ENCODE measurements around the gene RNFT2.
"Not testable (repeated sequence)": the region's sequence is repeated elsewhere in the genome, so short reads cannot be mapped to it uniquely, and the experiment has no call there.

RNFT2 gene

DNA sequence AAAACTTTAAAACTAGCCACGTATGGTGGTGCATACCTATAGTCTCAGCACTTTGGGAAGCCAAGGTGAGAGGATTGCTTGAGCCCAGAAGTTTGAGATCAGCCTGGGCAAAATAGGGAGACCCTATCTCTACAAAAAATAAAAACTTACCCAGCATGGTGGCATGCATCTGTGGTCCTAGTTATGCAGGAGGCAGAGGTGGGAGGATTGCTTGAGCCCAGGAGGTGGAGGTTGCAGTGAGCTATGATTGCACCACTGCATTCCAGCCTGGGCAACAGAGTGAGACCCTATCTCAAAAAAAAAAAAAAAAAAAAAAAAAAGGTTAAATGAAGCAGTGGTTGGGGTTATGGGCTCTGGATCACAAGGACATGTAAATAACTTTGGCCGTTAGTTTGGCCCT is 4.7 kb downstream of the RNFT2 start:
- in situ Hi-C loops (cut with HindIII; ENCODE audit: low sequenced_read_pairs): not testable (repeated sequence)

DNA sequence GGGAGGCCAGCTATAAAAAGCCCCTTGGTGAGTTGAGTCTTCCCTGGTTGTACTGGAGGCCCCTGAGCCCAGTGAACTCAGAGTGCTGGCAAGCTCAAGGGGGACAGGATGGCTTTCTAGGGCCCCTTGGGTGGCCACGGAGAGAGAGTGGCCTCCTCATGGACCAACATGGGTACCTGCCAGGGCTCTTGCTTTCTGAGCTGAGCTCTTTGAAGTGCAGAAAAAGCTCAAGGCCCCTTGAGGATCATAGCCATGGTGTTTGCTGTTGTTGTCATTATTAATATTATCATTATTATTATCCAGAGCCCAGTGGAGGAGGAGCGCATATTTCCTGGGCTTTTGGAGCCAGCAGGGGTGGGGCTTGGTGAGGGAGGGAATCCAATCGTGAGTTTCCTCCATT is 6.7 kb downstream of the RNFT2 start:
- in situ Hi-C loops (cut with HindIII; ENCODE audit: low sequenced_read_pairs): no loop called here

DNA sequence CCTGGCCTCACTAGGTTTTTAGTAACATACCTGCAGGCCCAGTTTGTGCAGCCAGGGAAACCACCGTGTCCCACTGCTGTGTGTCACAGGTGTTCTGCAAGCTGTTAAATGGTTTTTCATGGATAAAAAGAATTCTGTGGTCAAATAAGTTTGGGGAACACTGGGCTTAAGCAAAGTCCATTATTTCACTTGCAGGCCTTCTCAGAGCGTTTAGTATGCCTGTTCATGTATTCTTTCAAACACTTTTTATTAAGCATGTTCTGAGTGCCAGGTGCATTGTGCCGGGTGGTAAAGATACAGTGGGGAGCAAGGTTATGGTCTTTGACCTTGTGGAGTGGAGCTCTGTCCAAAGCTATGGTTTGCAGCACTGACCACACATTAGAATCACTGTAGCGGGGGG is 7.4 kb downstream of the RNFT2 start:
- in situ Hi-C loops (cut with HindIII; ENCODE audit: low sequenced_read_pairs): no loop called here

DNA sequence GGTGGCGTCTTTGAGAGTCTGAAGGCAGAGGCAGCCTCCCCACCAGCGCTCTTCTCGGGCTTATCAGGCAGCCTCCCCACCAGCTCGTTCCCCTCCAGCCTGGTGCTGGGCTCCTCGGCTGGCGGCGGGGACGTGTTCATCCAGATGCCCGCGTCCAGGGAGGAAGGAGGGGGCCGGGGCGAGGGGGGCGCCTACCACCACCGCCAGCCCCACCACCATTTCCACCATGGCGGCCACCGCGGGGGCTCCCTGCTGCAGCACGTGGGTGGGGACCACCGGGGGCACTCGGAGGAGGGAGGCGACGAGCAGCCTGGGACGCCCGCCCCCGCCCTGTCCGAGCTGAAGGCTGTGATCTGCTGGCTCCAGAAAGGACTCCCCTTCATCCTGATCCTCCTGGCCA is 11.8 kb downstream of the RNFT2 start:
- in situ Hi-C loops (cut with HindIII; ENCODE audit: low sequenced_read_pairs): no loop called here

DNA sequence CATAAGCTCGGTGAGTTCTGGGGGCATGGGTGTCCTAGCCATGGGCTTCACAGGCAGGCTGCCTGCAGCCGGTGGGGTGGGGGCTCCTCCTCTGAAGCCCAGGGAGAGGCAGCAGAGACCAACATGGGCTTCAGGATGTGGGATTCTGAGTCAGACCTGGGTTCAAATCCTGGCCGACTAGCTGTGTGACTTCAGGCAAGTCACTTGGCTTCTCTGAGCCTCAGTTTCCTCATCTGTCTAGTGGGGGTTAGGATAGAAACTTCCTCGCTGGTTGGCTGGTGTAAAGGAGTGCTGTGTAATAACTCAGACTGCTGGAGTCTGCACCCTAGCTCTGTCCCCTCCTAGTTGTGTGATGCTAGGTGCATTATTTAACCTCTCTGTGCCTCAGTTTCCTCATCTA is 12.2 kb downstream of the RNFT2 start:
- in situ Hi-C loops (cut with HindIII; ENCODE audit: low sequenced_read_pairs): no loop called here

DNA sequence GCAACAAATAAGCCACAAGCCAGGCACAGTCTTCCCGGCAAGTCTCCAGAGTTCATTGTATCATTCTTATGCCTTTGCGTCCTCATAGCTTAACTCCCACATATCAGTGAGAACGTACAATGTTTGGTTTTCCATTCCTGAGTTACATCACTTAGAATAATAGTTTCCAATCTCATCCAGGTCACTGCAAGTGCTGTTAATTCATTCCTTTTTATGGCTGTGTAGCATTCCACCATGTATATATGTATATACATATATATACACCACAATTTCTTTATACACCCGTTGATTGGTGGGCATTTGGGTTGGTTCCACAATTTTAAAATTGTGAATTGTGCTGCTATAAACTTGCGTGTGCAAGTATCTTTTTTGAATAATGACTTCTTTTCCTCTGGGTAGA is 16.0 kb downstream of the RNFT2 start:
- in situ Hi-C loops (cut with HindIII; ENCODE audit: low sequenced_read_pairs): not testable (repeated sequence)

DNA sequence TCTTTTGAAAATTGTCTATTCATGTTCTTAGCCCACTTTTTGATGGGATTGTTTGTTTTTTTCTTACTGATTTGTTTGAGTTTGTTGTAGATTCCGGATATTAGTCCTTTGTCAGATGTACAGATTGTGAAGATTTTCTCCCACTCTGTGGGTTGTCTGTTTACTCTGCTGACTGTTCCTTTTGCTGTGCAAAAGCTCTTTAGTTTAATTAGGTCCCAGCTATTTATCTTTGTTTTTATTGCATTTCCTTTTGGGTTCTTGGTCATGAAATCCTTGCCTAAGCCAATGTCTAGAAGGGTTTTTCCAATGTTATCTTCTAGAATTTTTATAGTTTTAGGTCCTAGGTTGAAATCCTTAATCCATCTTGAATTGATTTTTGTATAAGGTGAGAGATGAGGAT is 16.7 kb downstream of the RNFT2 start:
- in situ Hi-C loops (cut with HindIII; ENCODE audit: low sequenced_read_pairs): not testable (repeated sequence)

DNA sequence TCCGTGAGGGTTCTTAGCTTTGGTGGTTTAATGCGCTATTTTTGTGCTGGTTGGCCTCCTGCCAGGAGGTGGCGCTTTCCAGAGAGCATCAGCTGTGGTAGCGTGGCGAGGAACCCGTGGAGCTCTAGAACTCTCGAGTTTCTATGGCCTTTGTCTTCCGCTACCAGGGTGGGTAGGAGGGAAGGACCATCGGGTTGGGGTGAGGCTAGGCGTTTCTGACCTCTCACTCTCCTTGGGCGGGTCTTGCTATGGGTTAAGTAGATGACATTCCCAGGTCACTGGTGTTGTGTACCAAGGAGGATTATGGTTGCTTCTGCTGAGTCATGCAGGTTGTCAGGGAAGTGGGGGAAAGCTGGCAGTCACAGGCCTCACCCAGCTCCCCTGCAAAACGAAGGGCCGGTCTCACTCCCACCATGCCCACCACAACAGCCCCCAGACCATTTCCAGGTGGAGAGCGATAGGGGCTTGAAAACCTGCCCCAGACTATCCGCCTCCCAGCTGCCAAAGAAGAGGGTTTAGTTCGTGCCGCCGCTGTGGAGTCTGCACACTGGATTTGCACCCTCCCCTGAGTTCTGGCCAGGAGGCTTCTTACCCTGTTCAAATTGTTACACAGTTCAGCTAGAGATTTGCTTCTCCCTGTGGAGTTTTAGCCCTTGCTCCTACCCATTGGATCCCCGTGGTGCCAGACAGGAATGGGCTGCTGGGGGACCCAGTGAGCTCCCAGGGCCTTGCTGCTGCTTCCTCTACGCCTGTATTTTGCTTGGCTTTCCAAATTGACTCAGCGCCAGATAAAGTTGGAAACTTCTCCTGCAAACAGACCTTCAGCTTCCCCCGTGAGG is 21.9 kb downstream of the RNFT2 start:
- in situ Hi-C loops (cut with HindIII; ENCODE audit: low sequenced_read_pairs): no loop called here

DNA sequence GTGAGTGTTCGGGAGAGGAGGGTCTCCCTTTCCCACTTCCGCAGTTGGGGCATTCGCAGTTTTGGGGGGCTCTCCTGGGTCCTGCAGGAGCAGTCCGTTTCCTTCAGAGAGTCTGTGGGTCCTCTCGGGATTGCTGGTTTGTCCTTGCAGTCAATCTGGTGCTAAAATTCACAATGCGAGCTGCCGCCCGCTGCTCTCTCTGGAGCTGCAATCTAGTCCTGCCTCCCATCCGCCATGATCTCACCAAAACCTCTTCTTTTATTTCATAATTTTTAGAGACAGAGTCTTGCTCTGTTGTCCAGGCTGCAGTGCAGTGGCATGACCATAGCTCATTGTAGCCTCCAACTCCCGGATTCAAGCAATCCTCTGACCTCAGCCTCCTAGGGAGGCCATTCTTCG is 22.5 kb downstream of the RNFT2 start:
- in situ Hi-C loops (cut with HindIII; ENCODE audit: low sequenced_read_pairs): no loop called here

DNA sequence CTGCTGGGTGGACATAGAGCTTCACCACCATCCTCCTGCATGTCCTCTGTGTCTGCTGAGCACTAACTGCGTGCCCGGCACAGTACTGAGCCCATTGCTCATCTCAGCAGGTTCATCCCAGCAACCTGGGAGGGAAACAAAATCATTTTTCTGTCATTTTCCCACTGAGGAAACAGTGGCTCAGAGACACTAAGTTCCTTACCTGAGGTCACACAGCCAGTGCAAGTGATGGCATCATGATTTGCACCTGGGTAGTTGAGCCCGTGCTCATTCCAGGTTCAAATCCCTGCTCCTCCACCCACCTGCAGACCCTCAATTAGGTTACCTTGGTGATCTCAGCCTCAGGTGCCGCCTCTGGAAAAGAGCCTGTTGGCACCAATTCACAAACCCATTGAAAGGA is 23.4 kb downstream of the RNFT2 start:
- in situ Hi-C loops (cut with HindIII; ENCODE audit: low sequenced_read_pairs): no loop called here

DNA sequence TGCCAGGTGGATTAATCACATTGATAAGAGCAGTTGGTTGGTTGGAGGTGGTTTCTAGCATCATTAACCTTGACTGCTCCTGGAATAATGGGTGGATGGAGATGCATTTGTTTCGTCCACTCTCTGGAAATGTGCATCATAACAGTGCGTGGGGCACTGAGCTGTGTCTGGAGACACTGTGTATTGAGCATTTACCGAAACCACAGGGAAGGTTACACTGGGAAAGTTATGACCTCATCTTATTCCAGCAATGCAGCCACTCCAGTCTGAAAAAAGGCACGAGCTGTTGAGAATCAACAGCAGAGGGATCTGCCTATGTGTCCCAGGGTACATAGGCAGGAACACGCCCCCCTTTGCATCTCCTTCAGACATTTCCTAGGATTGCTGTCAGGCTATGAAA is 27.2 kb downstream of the RNFT2 start:
- in situ Hi-C loops (cut with HindIII; ENCODE audit: low sequenced_read_pairs): no loop called here

DNA sequence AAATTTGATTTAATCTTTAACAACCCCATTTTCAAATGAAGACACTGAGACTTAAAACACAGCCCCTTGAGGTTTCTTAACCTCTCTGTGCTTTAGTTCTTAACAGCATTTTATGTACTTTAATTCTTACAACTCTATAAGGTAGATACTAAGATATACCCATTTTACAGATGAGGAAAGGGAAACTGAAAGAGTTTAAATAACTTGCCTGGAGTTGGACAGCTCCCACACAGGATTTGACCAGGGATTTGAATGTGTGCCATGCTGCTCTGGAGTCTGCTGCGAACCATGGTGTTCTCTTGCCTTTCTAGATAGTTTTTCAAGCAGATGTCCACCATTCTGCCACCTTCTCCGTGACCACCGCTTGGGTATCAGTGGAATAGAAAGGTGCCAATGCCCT is 28.2 kb downstream of the RNFT2 start:
- in situ Hi-C loops (cut with HindIII; ENCODE audit: low sequenced_read_pairs): no loop called here

DNA sequence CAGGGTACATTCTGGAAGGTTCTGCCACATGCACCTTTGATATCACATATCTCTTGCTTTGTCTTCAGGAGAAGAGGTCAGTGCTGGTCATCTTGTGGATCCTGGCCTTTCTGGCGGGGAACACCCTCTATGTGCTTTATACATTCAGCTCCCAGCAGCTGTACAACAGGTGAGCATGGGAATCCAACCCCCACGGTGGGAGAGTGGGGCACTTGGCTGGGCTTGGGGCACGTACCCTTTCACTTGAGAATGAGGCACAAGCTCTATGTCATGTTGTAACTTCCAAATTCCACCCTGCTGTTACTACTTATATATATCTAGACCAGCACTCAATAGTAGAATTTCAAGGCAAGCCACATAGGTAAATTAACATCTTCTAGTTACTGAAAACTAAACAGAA is 28.6 kb downstream of the RNFT2 start:
- in situ Hi-C loops (cut with HindIII; ENCODE audit: low sequenced_read_pairs): no loop called here

DNA sequence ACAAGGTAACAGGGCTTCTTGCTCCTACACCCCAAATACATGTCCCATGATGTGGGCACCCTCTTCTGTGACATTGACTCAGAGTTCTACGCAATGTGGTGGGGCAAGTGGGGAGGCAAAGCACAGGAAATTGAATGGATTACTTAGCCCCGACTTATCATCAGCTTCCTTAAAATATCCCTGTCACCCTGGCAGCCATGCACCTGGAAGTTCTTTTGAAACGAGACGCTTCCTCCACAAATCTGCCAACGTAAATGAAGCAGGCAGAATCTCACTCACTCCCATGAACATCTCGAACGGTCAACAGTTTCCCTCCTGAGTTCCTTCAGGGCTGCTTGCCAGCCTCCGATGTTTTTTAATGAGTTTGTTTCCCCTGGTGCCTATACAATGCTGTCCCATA is 33.5 kb downstream of the RNFT2 start:
- in situ Hi-C loops (cut with HindIII; ENCODE audit: low sequenced_read_pairs): no loop called here

DNA sequence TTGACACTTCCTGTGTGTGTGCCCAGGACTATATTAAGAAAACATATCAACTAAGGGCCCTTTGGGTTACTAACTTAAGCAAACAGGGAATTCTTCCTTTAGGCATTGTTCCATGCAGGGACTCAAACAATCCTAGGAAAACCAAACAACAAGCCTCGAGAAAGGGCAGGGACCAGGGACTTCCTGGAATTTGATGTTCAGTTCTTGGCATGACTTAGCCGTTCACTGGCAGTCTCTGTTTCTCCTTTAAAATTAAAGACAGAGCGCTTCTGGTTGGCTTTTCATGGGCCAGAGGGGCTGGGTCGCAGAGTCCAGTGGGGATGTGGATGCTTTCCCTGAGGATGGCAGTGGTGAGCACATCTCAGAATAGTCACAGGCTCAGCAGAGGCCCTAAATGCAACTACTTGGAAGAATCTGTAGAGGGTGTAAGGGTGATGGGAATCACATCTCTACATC is 35.2 kb downstream of the RNFT2 start:
- in situ Hi-C loops (cut with HindIII; ENCODE audit: low sequenced_read_pairs): no loop called here

DNA sequence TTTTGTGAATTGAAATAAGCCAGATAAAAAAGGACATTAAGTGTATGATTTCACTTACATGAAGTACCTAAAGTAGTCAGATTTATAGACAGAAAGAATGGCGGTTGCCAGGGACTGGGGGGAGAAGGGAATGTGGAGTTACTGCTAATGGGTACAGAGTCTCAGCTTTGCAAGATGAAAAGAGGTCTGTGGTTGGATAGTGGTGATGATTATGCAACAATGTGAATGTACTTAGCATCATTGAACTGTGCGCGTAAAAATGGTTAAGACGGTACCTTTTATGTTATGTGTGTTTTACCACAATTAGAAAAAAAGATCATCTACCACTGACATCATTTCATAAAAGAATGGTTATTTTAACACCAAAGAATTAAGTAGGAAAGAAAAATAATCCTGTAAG is 35.9 kb downstream of the RNFT2 start:
- in situ Hi-C loops (cut with HindIII; ENCODE audit: low sequenced_read_pairs): no loop called here

DNA sequence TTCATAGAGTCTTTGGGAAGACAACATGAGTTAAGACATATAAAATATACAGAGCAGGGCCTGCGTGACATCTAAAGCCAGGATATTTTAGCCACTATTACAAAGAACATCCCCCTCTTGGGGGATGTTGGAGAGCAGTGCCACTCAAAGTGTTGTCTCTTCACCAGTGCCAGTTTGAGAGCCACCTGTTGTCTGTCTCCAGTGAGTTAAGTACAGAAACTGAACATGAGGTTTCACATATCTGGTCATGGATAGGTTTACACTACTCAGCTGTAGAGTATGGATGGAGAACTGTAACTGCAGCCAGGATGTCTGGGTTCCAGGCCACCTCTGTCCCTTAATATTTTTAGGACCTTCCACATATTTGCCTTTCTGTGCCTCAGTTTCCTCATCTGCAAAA is 39.1 kb downstream of the RNFT2 start:
- in situ Hi-C loops (cut with HindIII; ENCODE audit: low sequenced_read_pairs): no loop called here

DNA sequence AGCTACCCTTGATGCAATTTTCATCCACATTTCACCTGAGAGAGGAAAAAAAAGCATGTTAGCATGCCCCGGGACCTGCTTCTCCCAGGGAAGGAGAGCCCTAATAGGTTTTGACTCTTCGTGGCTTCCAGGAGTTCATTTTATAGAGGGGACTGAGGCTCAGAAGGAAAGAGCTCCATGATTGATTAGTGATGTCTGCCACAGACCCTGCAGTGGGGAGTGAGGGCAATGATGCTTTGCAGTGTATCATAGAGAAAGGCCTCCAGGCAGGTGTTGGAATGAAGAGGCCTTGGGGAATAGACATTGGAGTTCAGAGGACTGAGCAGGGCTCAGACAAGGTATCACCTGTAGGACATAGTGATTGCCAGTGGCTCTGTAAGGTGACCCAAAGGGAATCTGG is 41.5 kb downstream of the RNFT2 start:
- in situ Hi-C loops (cut with HindIII; ENCODE audit: low sequenced_read_pairs): no loop called here

DNA sequence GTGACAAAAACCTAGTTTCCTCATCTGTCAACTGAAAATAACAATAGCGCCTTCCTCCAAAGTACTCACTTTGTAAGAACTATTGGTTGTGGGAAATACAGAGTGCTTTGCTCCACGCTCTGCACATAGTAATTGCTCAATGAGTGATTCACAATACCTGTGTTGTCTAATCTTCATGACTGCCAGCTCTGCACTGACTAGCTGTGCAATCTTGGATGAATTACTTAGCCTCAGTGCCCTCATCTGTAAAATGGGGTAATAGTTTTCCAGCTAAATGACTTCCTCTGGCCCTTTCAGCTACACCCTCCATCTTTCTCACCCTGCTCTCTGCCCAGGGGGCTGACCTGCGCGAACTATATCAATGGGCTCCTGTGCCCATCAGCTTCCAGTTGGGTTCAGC is 42.8 kb downstream of the RNFT2 start:
- in situ Hi-C loops (cut with HindIII; ENCODE audit: low sequenced_read_pairs): no loop called here

DNA sequence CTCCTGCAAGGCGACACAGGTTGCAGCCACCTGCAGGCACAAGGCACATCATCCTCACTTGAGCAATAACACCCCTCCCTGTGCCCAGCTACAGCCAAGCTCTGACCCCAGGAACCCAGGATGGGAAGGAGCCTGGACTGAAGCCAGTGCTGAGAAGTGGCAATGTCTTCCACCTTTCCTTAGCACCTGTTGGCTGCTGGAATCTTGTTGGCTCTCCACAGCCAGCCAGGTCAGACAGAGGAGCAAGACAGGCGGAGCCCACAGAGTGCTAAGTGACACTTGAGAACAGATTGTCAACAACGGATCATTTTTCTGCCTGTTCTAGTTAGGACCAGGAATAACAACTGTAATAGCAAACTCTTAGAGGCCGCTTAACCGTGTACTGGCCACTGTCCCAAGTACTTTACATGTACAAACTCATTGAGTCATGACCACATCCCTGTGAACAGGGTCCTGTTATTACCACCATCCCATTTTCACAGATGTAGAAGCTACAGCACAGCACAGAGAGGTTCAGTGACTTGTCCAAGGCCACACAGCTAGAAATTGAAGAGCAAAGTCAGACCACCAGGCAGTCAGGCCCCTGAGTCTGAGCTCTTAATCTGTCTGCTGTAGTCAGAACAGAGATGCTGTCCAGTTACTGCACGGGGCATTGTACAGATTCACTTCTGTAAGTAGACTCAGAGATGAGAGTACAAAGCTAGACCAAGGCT is 45.6 kb downstream of the RNFT2 start:
- in situ Hi-C loops (cut with HindIII; ENCODE audit: low sequenced_read_pairs): no loop called here

DNA sequence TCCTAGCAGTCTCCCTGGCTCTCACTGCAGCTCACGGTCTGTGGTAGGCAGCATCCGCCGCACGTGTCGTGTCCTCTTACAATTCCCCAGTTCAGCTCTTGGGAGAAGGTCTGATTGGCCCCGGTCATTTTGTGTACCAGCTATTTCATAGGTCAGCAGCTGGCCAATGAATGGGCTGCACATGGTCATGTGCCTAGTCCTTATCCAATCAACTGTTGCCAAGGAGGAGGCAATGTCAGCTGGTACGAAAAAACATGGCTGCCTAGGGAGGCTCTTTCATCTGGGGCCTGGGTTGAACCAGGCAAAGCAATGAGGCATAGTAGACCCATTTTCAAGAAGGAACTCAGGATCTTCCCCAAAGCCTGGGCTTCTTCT is 46.1 kb downstream of the RNFT2 start:
- in situ Hi-C loops (cut with HindIII; ENCODE audit: low sequenced_read_pairs): no loop called here

DNA sequence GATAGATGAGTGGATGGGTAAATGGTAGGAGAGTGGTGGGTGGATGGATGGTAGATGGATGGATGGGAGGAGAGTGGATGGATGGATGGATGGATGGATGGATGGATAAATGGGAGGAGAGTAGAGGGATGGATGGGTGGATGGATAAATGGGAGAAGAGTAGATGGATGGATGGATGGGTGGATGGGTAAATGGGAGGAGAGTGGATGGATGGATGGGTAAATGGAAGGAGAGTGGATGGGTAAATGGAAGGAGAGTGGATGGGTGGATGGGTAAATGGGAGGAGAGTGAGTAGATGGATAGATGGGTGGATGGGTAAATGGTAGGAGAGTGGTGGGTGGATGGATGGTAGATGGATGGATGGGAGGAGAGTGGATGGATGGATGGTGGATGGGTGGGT is 51.4 kb downstream of the RNFT2 start:
- in situ Hi-C loops (cut with HindIII; ENCODE audit: low sequenced_read_pairs): not testable (repeated sequence)

DNA sequence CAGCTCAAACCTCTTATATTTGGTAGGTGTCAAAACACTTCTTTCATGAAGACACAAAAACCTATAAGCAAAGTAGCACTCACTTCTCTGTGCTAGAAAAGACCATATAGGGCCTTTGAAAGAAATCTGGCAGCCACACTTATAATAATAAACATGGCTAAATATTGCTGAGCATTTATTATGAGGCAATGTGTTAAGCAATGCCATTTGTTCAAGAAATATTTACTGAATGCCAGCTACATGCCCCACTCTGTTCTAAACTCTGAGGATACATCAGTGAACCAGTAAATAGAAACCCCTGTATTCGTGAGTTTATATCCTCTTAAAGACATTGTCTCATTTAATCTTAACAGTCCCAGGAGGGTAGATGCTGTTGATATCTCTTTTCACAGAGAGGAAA is 52.0 kb downstream of the RNFT2 start:
- in situ Hi-C loops (cut with HindIII; ENCODE audit: low sequenced_read_pairs): no loop called here
